Right lobe of liver (tissue), 6 donors: ENCODE data around the gene CAPN5. TPM values are rescaled to one million over a fixed set of nuclear protein-coding genes. Genes with fewer than 3 reads are reported as not detected.

Source experiments
- ATAC-seq, 4 donors: fragments of 200-7000 bp; cut with Tn5 transposase; one replicate each; pipeline ENCODE4 v1.9.1; 2020; ENCODE audit warnings: mild to moderate bottlenecking in 4 of 4, moderate library complexity in 4 of 4
- DNase-seq, 3 donors: peaks; one replicate each; pipeline ENCODE4 v3.0.0-alpha.2; 2020
- H3K27ac ChIP-seq, 3 donors: fragments of 200-600 bp; one replicate each; pipeline ENCODE4 v1.8.0; 2022
- H3K27me3 ChIP-seq, 2 donors: fragments of 200-600 bp; one replicate each; pipeline ENCODE4 v1.8.0; 2022
- H3K36me3 ChIP-seq, 4 donors: fragments of 200-600 bp; sonication (generic) in 1 of 4; one replicate each; pipeline versions ENCODE4 v1.5.1 to v1.8.0; 2017 to 2022; ENCODE audit warnings: control low read depth in 1 of 4
- H3K4me1 ChIP-seq, 4 donors: fragments of 200-600 bp; sonication (generic) in 1 of 4; one replicate each; pipeline versions ENCODE4 v1.5.1 to v1.8.0; 2017 to 2022; ENCODE audit warnings: control low read depth in 1 of 4
- H3K4me3 ChIP-seq, 3 donors: fragments of 200-600 bp; one replicate each; pipeline ENCODE4 v1.8.0; 2022
- H3K9me3 ChIP-seq, 4 donors: fragments of 200-600 bp; sonication (generic) in 1 of 4; one replicate each; pipeline versions ENCODE4 v1.5.1 to v1.8.0; 2017 to 2022; ENCODE audit warnings: control low read depth in 1 of 4
- CTCF ChIP-seq, 4 donors: fragments of 200-600 bp in 3 of 4; fragments of 450-650 bp in 1 of 4; IDR thresholded peaks; one replicate each; pipeline versions ENCODE4 v1.5.1 to v1.8.0; 2016 to 2022; ENCODE audit warnings: antibody characterized with exemption in 4 of 4, mild to moderate bottlenecking in 2 of 4
- POLR2A ChIP-seq: fragments of 450-650 bp; IDR thresholded peaks from one replicate; pipeline ENCODE4 v1.6.1; 2017; ENCODE audit warnings: antibody characterized with exemption, mild to moderate bottlenecking
- WGBS: methylation state at CpG from one replicate; pipeline ENCODE4 v1.1.6; 2018; ENCODE audit warnings: low coverage, low lambda C conversion rate; ENCODE audit not compliant: insufficient coverage; ENCODE audit errors: missing lambda C conversion rate; 5-methylcytosine and 5-hydroxymethylcytosine counted together
- intact Hi-C, 2 donors: fragments of 100-400 bp; cut with DNase I; formaldehyde crosslinking; loops; one replicate each; pipeline versions ENCODE4 v1.11.2 to v1.14.1; 2022
- total RNA-seq, 6 experiments: library from RNA; depleted of rRNA in 2 of 6; stranded (reverse); fragments of >200 nt in 2 of 6; fragmentation: NEBNext Ultra II Directional in 3 of 6; extraction: Animal tissue kit (Norgen Biotek cat#: 25700) in 3 of 6; gene quantifications; one replicate each; pipeline versions ENCODE4 v1.1.0 to v1.2.4, GENCODE V29; 2016 to 2023
- donor health status: DM: no; HTN: yes; CAD: no.
- donor health status: DM: no; HTN: no; CAD: no.
- donor health status: DM: no; HTN: no; CAD: no.
- donor health status: DM: no; HTN: yes; CAD: no.
- donor health status: DM: no; HTN: yes; CAD: no.

The CAPN5 gene
- total RNA-seq, 6 experiments from 2014 or later: 23.1 to 66.7 (median 43.3) TPM

- intact Hi-C loops: no loop called here
- peak in 2 of 3 donors; percentile 78 to 82 for DNase-seq
- Histone ChIP-seq H3K27ac (no peak overlapping the region), H3K9me3 (no peaks in the 10 kb centered on the region), H3K27me3 (no peaks in the 10 kb centered on the region), H3K4me3 (no peak overlapping the region), H3K4me1 (peaks cover 0 to 39% (median 15%) of the 10 kb centered on the region in 4 donors), H3K36me3 (no peaks in the 10 kb centered on the region)
- ATAC-seq: peak in 2 of 4 donors; percentile 19 to 36
- 57% methylated on average over 10 of the region's 16 CpGs for whole genome bisulfite sequencing
- no peak for TF ChIP-seq CTCF (IDR thresholded peaks at IDR 0.05)
- no peak for TF ChIP-seq POLR2A
These were observed 107.8 kb downstream of the CAPN5 start for GRCh38 chr11:77174559-77174958.

- intact Hi-C loops: no loop called here
- no peaks in the 10 kb centered on the region for H3K9me3 ChIP-seq
- 67% methylated on average over 2 of the region's 15 CpGs for WGBS
- H3K4me1 ChIP-seq: peaks cover 0 to 41% (median 16%) of the 10 kb centered on the region in 4 donors
- peak in 1 of 3 donors; percentile 46 for DNase-seq
- no peaks in the 10 kb centered on the region for H3K27me3 ChIP-seq
- peak overlapping the region in 2 of 3 donors; percentile 18 to 37 for H3K27ac ChIP-seq
- TF ChIP-seq POLR2A (no peak), CTCF (IDR thresholded peaks at IDR 0.05) (no peak)
- peak in 2 of 4 donors; percentile 2 to 5 for ATAC-seq
- H3K36me3 ChIP-seq: peaks cover 0 to under 1% (median 0%) of the 10 kb centered on the region in 4 donors
- no peak overlapping the region for H3K4me3 ChIP-seq
These were observed 108.5 kb downstream of the CAPN5 start for GRCh38 chr11:77175021-77175842.

Other genes starting within 250 kb of the CAPN5 start
- 10 to 100 TPM in 2 of 6 experiments, 1 to 10 TPM in 4; 5.1 to 11.6 (median 7.3) TPM for gene ACER3, start 206.1 kb upstream of the CAPN5 start, total RNA-seq
- not detected for gene B3GNT6, start 32.6 kb upstream of the CAPN5 start, total RNA-seq
- 1 to 10 TPM in 5 of 6 experiments, not detected in 1; 1.0 to 4.2 (median 2.0) TPM for gene OMP, start 35.9 kb downstream of the CAPN5 start, total RNA-seq
- 10 to 100 TPM; 23.6 to 39.6 (median 32.0) TPM for gene MYO7A, start 61.3 kb downstream of the CAPN5 start, total RNA-seq
- gene GDPD4, start 234.7 kb downstream of the CAPN5 start, total RNA-seq: under 1 TPM in 4 of 6 experiments, not detected in 2; 0.29 to 0.53 (median 0.44) TPM